GM12891 (cell line): ENCODE measurements around the gene ALG1L2.
"Not testable (repeated sequence)": the region's sequence is repeated elsewhere in the genome, so short reads cannot be mapped to it uniquely, and the experiment has no call there.

Source experiments
- DNase-seq: peaks from one replicate; pipeline ENCODE4 v3.0.0; 2011; ENCODE audit warnings: low spot score; ENCODE audit not compliant: insufficient read length
- FAIRE-seq: peaks from 2 replicates; lab custom pipeline; 2011; peaks lifted over from hg19 to GRCh38; lab: Jason Lieb, UNC
- PAX5 ChIP-seq: IDR thresholded peaks from 2 replicates; pipeline ENCODE4 v1.6.1; 2011; ENCODE audit warnings: low read length, moderate library complexity, mild to moderate bottlenecking; ENCODE audit not compliant: insufficient read depth, severe bottlenecking
- POLR2A ChIP-seq: IDR thresholded peaks from 2 replicates; pipeline ENCODE4 v1.6.1; 2011; ENCODE audit warnings: low read depth, low read length, control low read depth
- POLR2AphosphoS5 ChIP-seq: IDR thresholded peaks from 2 replicates; pipeline ENCODE4 v1.6.1; 2011; ENCODE audit warnings: low read depth, low read length, control low read depth
- POU2F2 ChIP-seq: IDR thresholded peaks from 2 replicates; pipeline ENCODE4 v1.6.1; 2011; ENCODE audit warnings: low read depth, mild to moderate bottlenecking, control low read depth, low read length, moderate library complexity
- SPI1 ChIP-seq: IDR thresholded peaks from 2 replicates; pipeline ENCODE4 v1.6.1; 2011; ENCODE audit warnings: low read depth, low read length, control low read depth
- TAF1 ChIP-seq: IDR thresholded peaks from 2 replicates; pipeline ENCODE4 v1.6.1; 2011; ENCODE audit warnings: low read depth, low read length, control low read depth

The ALG1L2 gene

DNA sequence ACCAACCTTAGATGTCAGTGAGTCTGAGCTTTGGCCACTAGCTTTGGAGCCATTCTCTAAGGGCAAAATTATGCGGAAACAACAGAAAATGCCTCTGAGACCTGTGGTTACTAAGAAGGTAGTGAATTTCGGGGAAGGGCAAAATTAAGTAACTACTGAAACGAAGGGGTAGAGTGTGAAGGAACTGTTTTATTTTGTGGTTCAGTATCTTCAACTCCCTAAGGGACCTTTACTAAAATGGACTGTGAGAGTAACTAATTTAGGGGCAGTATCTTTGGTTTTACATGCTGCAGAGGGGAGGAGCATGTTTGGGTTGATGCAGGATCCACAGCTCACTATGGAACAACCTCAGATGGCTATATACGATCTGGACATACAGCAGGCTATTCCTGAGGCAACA lies 8.0 kb upstream of the ALG1L2 start:
- no peak for DNase-seq
- TF ChIP-seq PAX5 (no peak), POLR2A (no peak), SPI1 (no peak), TAF1 (no peak), POU2F2 (no peak), POLR2AphosphoS5 (no peak)
- FAIRE-seq, result no peak

DNA sequence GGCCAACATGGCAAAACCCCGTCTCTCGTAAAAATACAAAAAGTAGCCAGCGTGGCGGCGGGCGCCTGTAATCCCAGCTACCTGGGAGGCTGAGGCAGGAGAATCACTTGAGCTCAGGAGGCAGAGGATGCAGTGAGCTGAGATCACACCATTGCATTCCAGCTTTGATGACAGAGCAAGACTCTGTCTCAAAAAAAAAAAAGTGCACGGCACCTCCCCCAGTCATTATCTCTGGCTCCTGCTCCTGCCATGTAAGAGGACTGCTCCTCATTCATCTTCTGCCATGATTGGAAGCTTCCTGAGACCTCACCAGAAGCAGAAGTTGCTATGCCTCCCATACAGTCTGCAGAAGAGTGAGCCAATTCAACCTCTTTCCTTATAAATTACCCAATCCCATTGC lies 4.0 kb upstream of the ALG1L2 start:
- FAIRE-seq (no peak), DNase-seq (no peak)
- no peak for TF ChIP-seq POU2F2
- TF ChIP-seq TAF1, result no peak

DNA sequence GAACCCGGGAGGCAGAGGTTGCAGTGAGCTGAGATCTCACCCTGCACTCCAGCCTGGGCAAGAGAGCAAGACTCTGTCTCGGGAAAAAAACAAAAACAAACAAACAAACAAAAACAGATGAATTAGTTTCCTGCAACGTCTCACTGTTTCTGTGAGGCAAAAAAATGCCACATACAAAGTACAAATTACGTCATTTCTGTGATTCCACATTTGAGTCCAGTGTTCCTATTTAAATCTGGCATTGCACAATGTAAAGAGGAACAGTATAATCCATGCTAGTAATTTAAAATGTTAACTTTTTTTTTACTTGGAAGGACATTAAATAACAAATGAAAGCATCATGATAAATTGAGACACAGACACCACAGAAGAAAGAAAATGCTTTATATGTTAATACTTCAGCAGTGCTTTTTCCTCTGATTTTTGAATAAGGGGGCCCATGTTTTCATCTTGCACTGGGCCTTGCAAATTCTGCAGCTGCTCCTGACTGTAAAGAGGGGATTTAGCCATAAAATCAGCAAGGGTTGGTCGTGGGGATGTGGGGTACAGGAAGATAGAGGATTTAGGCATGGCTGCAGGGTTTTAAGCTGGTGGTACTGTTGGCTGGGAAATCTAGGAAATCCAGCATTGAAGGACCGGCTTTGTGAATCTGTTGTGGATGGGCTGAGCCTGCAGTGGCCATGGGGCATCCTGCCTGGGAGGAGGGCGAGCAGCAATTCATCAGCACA lies 1.9 kb downstream of the ALG1L2 start:
- DNase-seq, result not testable (repeated sequence)

DNA sequence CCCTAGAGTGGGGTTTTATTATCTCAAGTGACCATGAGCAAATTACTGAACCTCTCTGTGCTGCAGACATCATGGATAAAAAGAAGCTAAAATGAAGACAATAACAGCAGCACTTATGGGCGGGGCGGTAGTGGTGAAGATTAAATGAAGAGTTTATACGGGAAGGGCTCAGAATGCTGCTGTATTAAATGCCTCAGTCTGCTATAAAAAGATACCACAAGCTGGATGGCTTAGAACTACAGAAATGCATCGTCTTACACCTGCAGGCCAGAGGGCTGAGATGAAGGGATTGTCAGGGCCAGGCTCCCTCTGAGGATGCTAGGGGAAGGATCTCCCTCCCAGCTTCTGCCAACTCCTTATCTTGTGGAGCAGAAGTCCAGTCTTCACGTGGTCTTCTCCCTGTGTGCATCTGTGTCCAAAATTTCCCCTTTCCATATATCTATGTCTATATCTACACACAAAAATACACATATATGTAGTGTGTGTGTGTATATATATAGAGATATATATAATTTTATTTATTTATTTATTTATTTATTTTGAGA lies 2.9 kb downstream of the ALG1L2 start:
- FAIRE-seq (no peak), DNase-seq (no peak)
- TF ChIP-seq PAX5 (no peak), POU2F2 (no peak), TAF1 (no peak), POLR2AphosphoS5 (no peak), SPI1 (no peak), POLR2A (no peak)

More for the DNA sequence above, 1.9 kb downstream of the ALG1L2 start:
- FAIRE-seq, result not testable (repeated sequence)

DNA sequence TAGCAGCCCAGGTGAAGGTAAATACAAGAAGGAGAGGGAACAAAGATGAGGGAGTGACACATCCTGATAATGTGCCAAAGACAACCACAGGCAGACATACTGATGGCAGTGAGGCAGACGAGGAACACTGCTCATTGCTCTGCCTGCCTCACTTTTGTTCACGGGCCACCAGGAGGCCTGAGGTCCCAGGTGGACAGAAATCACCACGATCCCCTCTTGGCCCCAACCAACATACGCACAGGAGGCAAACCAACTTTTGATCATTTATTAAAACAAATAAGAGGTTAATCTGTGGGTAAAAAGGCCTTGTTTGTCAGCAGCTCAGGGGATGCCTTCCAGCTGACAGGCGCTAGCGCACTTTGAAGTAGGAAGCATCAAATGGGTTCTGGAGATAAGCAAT lies 4.2 kb downstream of the ALG1L2 start:
- FAIRE-seq (no peak), DNase-seq (no peak)
- TF ChIP-seq PAX5 (no peak), TAF1 (no peak), SPI1 (no peak), POLR2AphosphoS5 (no peak), POLR2A (no peak), POU2F2 (no peak)

DNA sequence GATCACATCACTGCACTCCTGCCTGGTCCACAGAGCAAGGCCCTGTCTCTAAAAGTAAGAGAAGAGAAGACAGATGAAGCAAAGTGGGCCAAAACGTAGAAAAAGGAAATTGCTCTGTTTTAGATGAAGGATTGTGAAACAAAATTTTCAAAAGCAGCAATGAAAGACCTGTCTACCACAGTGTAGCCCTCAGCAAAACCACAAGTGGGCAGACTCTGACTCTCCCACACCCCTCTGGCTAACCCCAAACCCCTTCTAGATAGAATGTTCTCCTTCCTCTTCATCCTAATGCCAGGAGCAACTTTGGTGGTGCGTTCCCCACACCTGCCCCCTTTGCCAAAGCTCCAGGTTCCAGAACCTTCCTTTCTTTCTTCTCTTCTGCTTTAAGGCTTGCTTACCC lies 5.0 kb downstream of the ALG1L2 start:
- DNase-seq, FAIRE-seq: not testable (repeated sequence)

DNA sequence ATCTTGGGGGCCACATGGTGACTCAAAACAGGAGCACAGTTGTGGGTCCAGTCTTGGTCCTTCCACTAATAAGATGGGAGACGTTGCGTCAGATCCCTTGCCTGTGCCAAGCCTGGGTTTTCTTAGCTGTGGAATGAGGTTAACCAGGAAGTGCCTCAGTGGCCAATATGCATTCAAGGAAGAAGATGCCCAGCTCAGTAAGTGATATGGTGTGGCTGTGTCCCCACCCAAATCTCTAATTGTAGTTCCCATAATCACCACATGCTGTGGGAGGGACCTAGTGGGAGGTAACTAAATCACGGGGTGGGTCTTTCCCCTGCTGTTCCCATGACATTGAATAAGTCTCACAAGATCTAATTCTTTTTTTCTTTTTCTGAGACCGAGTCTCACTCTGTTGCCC lies 6.4 kb downstream of the ALG1L2 start:
- DNase-seq (no peak), FAIRE-seq (no peak)
- TF ChIP-seq POLR2AphosphoS5 (no peak), POLR2A (no peak), PAX5 (no peak), SPI1 (no peak), TAF1 (no peak), POU2F2 (no peak)

DNA sequence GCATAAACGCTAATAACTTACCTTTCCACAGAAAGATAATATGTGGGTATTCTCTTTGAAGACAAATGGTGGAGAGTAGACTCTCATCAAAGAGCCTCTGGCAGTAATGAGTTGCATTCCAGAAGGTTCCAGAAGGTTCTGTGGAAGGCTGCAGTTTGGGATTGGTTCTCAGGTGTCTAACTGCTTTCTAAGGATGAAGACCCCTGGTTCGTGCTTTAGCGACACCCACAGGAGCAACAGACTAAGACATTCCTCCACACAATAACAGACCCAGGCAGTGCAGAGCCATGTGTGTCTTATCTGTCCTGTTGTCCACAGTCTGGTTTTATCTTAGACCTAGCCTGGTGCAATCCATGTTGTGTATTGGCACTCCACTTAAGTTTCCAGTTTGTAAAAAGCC lies 9.1 kb downstream of the ALG1L2 start:
- FAIRE-seq, DNase-seq: not testable (repeated sequence)

DNA sequence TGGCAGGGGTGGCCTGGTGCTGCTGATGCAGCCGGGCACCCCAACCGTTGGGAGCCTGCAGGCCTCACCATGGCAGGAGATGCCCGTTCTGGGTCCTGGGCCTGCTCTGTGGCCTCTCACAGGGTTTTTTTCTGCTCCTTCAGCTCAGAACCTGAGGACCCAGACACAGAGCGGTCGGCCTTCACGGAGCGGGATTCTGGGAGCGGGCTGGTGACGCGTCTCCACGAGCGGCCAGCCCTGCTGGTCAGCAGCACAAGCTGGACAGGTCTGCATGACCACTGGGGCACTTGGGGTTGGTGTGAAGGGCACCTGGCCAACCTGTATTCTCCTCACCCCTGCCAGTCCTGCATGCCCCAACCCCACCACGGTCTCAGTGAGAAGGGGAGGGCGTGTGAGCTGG lies 10.3 kb downstream of the ALG1L2 start:
- no peak for TF ChIP-seq POLR2AphosphoS5
- no peak for TF ChIP-seq PAX5
- TF ChIP-seq POLR2A, result no peak
- TF ChIP-seq POU2F2, result no peak
- no peak for TF ChIP-seq SPI1
- no peak for TF ChIP-seq TAF1
- FAIRE-seq (no peak), DNase-seq (no peak)

DNA sequence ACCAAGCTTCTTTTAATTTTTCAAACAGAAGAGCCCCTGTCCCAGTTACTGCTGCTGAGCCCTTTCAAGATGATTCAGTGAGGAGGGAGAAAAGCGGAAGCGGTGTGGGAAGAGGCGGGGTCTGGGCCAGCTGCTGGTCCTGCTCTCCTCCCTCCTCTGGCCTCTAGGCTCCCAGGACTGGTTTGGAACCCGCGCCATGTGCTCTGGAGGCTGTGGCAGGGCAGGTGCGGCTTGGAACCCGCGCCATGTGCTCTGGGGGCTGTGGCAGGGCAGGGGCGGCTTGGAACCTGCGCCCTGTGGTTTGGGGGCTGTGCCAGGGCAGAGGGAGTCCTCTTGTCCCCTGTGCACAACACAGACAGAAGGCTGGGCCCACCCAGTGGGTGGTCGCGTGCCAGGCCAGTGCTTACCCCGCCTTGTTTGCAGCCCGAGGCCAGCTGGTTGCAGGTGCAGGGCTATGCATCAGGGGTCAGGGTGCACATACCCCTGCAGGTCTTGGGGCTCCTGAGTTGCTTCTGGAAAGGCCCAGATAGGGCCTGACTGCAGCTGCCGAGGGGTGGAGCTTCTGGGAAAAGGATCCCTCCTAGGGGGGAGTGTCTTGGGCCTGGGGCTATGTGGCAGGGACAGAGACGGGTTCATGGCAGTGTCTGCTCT lies 12.2 kb downstream of the ALG1L2 start:
- FAIRE-seq (no peak), DNase-seq (peak; percentile 39)
- no peak for TF ChIP-seq POU2F2
- peak; percentile 90 for TF ChIP-seq SPI1

DNA sequence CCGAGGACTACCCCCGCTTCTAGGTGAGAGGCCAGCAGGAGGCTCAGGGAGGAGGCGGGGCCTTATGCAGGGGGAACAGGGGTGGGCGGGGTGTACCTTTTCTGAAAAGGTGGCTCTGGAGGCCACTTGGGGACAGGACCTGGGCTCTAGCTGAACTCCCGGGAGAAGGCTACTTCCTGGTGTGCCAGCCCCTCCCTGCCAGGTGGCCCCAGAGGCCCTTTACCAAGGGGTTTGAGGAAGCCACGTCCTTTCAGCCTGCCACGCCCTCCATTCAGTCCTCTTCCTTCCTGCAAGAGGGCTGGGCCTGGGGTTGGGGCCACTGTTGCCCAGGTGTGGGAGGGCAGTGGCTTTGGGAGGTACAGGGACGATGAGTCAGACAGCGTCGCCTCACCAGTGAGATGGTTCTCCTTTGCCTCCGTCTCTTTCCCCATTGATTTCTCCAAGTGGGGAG lies 12.9 kb downstream of the ALG1L2 start:
- not testable (repeated sequence) for FAIRE-seq

DNA sequence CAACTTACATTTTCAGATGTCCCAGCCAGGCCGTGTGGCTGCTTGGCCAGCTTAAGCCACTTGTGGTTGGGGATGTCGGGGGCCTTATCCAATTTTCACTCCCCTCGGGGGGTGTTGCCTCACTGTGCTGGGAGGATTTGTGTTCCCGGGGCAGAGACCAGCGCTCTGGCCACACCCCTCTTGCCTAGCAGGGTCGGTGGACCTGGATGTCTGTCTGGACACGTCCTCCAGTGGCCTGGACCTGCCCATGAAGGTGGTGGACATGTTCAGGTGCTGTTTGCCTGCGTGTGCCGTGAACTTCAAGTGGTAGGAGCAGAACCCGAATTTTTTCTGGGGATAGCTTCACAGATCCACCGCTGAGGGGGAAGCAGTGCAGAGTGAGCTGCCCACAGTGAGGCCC lies 14.2 kb downstream of the ALG1L2 start:
- not testable (repeated sequence) for DNase-seq, FAIRE-seq

More for the DNA sequence above, 12.9 kb downstream of the ALG1L2 start:
- not testable (repeated sequence) for DNase-seq

DNA sequence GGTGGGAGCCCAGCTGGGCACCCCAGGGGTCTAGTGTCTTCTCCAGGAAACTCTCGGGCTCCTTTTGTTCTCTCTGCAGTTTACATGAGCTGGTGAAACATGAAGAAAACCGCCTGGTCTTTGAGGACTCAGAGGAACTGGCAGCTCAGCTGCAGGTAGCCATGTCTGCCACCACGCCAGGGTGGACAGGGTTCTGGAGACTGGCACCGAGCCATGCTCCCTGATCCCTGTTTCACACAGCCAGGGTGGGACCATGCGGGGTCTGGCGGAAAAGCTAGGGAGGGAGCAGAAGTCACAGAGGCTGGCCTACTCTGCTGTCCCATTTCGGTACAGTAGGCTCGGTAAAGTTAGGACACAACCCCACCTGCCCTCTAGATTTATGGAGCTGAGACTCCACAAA lies 15.5 kb downstream of the ALG1L2 start:
- not testable (repeated sequence) for FAIRE-seq, DNase-seq

DNA sequence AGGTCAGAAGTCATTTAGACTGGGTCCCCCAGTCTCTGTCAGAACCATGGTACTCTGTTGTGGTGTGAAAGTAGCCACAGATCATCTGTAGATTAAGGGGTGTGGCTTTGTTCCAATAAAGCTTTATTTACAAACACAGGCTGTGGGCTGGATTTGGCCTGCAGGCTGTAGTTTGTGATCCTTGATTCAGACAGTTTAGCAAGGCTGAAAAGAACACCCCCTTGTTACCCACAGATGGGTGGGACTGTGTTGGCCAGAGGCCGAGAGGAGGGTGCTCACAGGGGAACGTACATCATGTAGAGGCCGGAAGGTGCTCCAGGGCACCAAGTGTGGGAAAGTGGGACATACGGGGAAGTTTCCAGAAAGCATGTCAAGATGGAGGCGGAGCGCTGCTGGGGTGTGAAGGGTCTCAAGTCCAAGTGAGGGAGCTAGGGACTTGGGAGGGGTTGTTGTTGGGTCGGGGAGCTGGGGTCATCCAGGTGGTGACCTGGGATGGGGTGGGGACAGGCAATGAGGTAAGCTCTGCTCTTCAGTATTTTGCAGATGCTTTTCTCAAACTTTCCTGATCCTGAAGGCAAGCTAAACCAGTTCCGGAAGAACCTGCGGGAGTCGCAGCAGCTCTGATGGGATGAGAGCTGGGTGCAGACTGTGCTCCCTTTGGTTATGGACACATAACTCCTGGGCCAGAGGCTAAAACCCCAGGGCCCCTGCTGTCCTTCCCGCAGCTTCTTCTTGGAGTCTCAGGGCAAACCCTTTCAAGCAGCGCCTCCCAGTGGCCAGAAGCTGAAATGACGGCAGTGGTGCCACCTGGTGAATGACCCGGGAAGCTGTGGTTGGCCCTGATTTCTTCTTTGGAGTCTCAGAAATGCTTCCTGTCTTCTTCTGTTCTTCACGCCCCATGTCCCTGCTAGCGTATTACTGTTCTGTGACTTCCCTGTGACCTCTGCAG lies 16.3 kb downstream of the ALG1L2 start:
- FAIRE-seq, DNase-seq: not testable (repeated sequence)
